HL-60 (cell line): ENCODE measurements around the gene PLSCR3.

ENCODE experiments used
- POLR2AphosphoS5 ChIP-seq: IDR thresholded peaks from 2 replicates; pipeline ENCODE4 v1.6.1; 2012; ENCODE audit warnings: low read depth
- TF ChIP-seq, protein P1 (sequence below): IDR thresholded peaks from one replicate; pipeline ENCODE4 v1.5.1; 2011; ENCODE audit warnings: low read length, control low read depth, inconsistent platforms; ENCODE audit not compliant: insufficient read depth
- TF ChIP-seq, protein P2 (sequence below): IDR thresholded peaks from 2 replicates; pipeline ENCODE4 v1.6.1; 2012; ENCODE audit warnings: low read depth; ENCODE audit not compliant: insufficient replicate concordance

DNA sequence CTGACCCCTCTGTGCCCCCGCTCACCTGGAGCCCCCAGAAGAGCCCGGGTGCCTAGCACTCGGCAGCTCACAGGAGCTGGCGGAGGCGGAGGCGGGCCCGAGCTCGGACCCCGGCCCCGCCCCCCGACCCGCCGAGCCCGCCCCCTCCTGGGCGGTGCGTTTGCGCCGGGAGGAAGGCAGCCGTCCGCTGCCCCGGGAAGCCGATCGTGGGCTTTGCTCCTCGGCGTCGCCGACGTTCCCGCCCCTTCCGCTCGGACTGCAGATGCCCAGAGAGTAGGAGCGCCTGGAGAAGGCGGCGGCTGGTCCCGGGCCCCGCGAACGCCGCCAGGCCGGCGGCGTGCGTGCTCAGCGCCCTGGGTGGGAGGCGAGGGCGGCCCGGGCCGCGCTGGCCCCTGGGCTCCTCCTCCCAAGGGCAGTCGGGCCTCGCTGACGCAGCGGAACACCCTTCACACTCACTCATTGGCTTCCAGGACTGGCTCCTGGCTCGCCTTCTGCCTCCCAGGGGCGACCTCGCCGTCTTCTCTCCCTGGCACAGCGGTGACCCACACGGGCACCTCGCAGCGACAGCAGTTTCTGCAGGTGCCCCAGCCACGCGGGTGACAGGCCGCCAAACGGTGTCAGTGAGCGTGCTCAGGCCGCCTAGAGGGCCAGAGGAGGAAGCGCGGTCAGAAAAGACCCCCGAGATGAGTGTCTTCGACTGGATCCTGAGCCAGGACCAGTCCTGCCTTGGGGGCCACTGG is at the start of gene PLSCR3:
- TF ChIP-seq, protein P1, sequence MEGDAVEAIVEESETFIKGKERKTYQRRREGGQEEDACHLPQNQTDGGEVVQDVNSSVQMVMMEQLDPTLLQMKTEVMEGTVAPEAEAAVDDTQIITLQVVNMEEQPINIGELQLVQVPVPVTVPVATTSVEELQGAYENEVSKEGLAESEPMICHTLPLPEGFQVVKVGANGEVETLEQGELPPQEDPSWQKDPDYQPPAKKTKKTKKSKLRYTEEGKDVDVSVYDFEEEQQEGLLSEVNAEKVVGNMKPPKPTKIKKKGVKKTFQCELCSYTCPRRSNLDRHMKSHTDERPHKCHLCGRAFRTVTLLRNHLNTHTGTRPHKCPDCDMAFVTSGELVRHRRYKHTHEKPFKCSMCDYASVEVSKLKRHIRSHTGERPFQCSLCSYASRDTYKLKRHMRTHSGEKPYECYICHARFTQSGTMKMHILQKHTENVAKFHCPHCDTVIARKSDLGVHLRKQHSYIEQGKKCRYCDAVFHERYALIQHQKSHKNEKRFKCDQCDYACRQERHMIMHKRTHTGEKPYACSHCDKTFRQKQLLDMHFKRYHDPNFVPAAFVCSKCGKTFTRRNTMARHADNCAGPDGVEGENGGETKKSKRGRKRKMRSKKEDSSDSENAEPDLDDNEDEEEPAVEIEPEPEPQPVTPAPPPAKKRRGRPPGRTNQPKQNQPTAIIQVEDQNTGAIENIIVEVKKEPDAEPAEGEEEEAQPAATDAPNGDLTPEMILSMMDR = no peak
- TF ChIP-seq POLR2AphosphoS5 = no peak; the same call in 1 of the 2 replicates
- TF ChIP-seq, protein P2, sequence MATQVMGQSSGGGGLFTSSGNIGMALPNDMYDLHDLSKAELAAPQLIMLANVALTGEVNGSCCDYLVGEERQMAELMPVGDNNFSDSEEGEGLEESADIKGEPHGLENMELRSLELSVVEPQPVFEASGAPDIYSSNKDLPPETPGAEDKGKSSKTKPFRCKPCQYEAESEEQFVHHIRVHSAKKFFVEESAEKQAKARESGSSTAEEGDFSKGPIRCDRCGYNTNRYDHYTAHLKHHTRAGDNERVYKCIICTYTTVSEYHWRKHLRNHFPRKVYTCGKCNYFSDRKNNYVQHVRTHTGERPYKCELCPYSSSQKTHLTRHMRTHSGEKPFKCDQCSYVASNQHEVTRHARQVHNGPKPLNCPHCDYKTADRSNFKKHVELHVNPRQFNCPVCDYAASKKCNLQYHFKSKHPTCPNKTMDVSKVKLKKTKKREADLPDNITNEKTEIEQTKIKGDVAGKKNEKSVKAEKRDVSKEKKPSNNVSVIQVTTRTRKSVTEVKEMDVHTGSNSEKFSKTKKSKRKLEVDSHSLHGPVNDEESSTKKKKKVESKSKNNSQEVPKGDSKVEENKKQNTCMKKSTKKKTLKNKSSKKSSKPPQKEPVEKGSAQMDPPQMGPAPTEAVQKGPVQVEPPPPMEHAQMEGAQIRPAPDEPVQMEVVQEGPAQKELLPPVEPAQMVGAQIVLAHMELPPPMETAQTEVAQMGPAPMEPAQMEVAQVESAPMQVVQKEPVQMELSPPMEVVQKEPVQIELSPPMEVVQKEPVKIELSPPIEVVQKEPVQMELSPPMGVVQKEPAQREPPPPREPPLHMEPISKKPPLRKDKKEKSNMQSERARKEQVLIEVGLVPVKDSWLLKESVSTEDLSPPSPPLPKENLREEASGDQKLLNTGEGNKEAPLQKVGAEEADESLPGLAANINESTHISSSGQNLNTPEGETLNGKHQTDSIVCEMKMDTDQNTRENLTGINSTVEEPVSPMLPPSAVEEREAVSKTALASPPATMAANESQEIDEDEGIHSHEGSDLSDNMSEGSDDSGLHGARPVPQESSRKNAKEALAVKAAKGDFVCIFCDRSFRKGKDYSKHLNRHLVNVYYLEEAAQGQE = no peak
